ENCODE results near the gene ABCB6.
A peak's percentile ranks its signal among the peaks of the same experiment; 100 is the strongest.

ABCB6 gene

DNA sequence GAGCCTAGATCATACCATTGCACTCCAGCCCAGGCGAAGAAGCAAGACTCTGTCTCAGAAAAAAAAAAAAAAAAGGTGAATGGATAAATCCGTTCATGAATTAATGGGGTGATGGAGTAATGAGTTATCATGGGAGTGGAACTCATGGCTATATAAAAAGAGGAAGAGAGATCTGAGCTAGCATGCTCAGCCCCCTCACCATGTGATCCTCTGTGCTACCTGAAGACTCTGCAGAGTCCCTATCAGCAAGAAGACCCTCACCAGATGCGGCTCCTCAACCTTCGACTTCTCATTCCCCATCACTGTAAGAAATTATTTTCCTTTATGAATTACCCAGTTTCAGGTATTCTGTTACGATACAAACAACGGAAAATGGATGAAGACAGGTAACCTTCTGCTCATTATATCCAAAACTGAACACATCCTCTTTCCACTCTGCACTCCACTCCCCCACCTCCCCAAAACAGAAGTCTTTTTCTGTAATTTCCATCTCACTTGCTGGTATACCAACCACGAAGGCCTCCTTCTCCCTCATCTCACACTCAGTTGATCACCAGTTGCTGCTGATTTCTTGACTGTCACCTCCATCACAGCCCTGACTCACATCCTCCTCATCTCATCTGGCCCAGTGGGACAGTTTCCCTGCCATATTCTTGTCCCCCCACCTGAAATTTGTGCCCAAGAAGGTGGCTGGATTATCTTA is 31.9 kb downstream of the ABCB6 start:
- DNase-seq (ENCODE audit: low read depth in 3 of 3, low spot score in 1 of 3) = no peak

GRCh38 chr2:219184121-219184520 is 34.6 kb downstream of the ABCB6 start:
- DNase-seq (ENCODE audit: low read depth in 3 of 3, low spot score in 1 of 3) = no peak

DNA sequence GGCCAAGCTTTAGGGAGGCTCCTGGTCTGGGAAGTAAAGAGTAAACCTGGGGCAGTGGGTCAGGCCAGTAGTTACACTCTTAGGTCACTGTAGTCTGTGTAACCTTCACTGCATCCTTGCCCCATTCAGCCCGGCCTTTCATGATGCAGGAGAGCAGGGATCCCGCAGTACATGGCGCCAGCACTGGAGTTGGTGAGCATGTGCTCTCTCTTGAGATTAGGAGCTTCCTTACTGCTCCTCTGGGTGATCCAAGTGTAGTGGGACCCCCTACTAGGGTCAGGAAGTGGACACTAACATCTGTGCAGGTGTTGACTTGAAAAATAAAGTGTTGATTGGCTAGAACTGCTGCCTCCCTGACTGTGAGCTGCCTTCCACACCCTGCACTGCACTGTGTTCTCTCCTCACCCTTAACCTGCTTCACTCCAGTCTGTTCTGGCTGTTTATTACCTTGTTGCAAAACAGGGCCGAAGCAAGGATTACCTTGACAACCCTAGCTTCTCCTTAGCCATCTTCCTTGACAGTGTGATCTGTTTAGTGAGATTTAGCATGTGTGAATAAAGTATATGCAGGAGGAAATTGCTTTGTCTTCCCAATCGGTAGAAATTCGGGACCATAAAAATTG is 35.5 kb downstream of the ABCB6 start:
- DNase-seq (ENCODE audit: low read depth in 3 of 3, low spot score in 1 of 3) = no peak

GRCh38 chr2:219182331-219183150 is 36.2 kb downstream of the ABCB6 start:
- no peak for DNase-seq (ENCODE audit: low read depth in 3 of 3, low spot score in 1 of 3)

- DNase-seq (ENCODE audit: low read depth in 3 of 3, low spot score in 1 of 3) = no peak
Measured at GRCh38 chr2:219181531-219181930, 37.2 kb downstream of the ABCB6 start.

DNA sequence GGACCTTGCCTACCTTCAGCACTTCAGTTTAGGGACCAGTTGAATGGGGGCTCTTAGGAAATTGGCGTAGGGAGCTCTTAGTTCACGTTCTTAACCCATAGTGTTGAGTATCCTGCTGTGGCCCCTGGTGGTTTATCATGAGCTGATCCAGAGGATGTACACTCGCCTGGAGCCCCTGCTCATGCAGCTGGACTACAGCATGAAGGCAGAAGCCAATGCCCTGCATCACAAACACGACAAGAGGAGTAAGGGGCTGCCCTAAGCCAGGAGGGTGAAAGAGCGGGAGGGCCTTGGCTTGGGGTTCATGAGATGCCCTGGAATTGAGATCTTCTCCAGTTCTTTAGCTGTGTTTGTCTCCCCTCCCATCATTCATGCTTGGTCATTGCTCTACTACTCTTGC is 37.8 kb downstream of the ABCB6 start:
- DNase-seq (ENCODE audit: low read depth in 3 of 3, low spot score in 1 of 3) = no peak

GRCh38 chr2:219179601-219180465 is 38.9 kb downstream of the ABCB6 start:
- no peak for DNase-seq (ENCODE audit: low read depth in 3 of 3, low spot score in 1 of 3)

GRCh38 chr2:219178377-219179175 is 40.2 kb downstream of the ABCB6 start:
- DNase-seq (ENCODE audit: low read depth in 3 of 3, low spot score in 1 of 3) = peak in 1 of 3 donors; percentile 22

DNA sequence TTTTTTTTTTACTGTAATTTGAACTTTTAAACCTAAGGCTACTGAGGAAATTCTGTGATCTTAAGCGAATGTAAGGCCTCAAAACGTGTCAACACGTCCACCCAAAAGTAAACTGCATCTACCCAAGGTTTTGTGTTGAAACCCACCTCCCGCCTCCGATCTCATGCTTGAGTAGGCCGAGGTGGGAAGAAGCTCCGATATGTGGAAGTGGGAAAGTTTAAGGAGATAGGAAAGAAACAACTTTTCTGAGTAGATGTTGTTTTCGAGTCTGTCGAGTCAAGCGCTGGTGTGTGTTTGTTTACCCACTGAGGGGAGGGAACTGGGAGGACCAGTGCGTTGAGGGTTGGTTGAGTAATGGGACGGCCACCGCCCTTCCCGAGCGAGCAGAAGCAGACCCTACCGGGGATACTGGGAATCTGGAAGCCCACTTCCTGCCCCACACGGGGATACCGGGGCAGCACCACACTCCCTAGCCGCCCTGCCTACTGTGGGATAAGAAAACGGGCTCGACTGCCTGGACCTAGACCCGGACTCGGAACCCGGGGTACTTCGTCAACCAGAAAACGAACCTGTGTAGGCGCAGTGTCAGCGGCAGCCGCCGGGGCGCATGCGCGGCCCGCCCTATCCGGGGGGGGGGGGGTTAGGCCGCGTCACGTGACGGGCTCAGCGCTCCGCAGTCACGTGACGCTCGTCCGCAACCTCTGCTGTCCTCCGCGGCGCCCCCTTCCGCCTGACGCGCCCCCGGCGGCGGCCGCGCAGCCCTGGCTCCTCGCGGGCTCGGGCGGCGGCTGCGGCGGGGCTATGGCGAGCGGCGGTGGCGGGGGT is 41.0 kb downstream of the ABCB6 start, which contains the start of gene RETREG2:
Gene RETREG2, plus strand, starts transcription at position 724 of the 825 bp plus-strand sequence. Its CDS starts 78 bp downstream, at position 802.
- DNase-seq (ENCODE audit: low read depth in 3 of 3, low spot score in 1 of 3) = peak; percentile 46 to 69 (median 59)

DNA sequence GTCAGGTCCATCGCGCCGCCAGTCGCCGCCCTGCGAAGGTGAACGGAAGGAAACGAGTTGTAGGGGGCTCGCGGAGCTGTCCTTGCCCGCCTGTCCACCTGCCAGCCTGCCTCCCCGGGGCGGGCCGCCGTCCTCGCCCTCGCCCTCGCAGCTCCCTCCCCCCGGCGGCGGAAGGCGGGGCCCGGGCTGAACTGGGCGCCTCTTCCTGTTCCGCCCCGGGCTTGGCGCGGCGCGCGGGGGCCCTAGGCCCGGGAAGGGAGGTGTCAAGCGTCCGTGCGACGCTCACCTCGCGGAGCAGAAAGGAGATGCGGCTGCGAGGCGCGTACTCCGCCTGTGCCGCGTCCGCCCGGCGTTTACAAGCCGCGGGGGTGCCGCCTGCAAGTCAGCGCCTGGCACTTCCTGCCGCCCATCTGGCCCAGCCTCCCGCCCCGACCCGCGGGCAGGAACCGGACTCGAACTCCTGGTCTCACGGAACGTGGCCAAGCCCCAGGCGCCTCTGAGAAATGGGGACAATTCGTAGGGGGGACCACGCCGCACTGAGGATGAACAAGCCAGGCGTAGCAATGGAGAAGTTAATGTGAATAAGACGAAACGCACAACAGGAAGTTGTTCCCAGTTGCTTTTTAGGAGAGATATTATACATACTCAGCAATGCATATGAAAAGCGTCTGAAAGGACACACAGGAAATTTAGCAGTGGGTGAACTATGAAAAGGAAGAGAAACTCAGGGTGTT is 41.8 kb downstream of the ABCB6 start, which contains the start of gene CNPPD1:
Gene CNPPD1, minus strand, starts transcription at position 108 of the 734 bp plus-strand sequence. Its CDS starts 97 bp downstream, at position 11.
- peak; percentile 64 to 77 (median 75) for DNase-seq (ENCODE audit: low read depth in 3 of 3, low spot score in 1 of 3)

- peak in 1 of 3 donors; percentile 19 for DNase-seq (ENCODE audit: low read depth in 3 of 3, low spot score in 1 of 3)
Measured at GRCh38 chr2:219175928-219176817, 42.6 kb downstream of the ABCB6 start.

- DNase-seq (ENCODE audit: low read depth in 3 of 3, low spot score in 1 of 3) = no peak
Measured at GRCh38 chr2:219175486-219175885, 43.3 kb downstream of the ABCB6 start.

- no peak for DNase-seq (ENCODE audit: low read depth in 3 of 3, low spot score in 1 of 3)
Measured at GRCh38 chr2:219174801-219175200, 44.0 kb downstream of the ABCB6 start.

- DNase-seq (ENCODE audit: low read depth in 3 of 3, low spot score in 1 of 3) = no peak
Measured at GRCh38 chr2:219174146-219174545, 44.6 kb downstream of the ABCB6 start.

DNA sequence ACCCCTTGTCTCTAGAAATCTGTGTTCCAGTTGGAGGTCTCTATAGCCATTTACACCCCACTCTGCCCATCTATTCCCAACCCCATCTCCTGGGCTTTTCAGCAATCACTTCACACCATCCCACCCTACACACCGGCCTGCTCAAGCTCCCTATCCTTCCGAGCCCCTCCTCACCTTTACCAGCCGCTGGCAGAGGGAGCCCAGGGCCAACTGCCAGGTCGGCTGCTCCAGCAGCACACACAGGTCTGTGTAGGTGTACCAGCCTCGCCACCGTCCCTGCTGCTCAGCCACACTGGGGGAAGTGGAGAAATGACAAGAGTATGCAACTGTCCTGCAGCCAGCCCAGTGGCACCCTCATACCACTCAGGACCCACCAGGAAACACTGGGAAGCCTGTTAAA is 45.6 kb downstream of the ABCB6 start:
- no peak for DNase-seq (ENCODE audit: low read depth in 3 of 3, low spot score in 1 of 3)

GRCh38 chr2:219172231-219173154 is 46.3 kb downstream of the ABCB6 start:
- DNase-seq (ENCODE audit: low read depth in 3 of 3, low spot score in 1 of 3) = no peak
